ENCODE measurements around the gene RCAN2. TPM values are rescaled to one million over a fixed set of nuclear protein-coding genes. Genes with fewer than 3 reads are reported as not detected.

RCAN2 gene
- total RNA-seq, 4 donors from 2014 or later: 46.9 to 289 (median 171) TPM

DNA sequence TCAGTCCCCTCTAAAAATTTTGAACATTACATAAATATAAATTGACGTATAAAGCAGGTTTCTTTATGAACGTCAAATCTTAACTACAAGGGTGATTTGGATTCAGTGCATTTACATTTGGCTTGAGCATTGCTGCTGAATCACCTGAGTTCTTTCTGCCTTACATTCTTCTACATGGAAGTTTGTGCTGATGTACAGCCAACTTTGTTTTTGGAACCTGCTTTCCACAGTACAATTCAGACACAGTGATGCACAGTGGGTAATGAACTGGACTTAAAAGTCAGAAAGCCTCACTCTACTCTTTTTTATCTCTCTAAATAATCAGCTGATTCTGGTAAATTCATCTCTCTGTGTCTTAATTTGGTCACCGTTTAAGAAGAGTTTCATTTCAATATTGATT lies 47.6 kb downstream of the RCAN2 start:
- H3K36me3 ChIP-seq: no peaks in the 10 kb centered on the region
- peaks cover 0 to 22% (median 0%) of the 10 kb centered on the region in 3 donors for H3K9me3 ChIP-seq
- no peak overlapping the region for H3K4me3 ChIP-seq
- 37 to 38% methylated on average over 3 of the region's 3 CpGs for WGBS, 2 donors (ENCODE audit: low coverage in 1 of 2)
- peaks cover 8 to 55% (median 10%) of the 10 kb centered on the region in 3 donors for H3K4me1 ChIP-seq
- H3K27ac ChIP-seq: peak overlapping the region in 1 of 4 donors; percentile 64
- ATAC-seq: no peak
- TF ChIP-seq POLR2AphosphoS5 (IDR thresholded peaks at IDR 0.05) (no peak), POLR2A (IDR thresholded peaks at IDR 0.05) (no peak), EP300 (IDR thresholded peaks at IDR 0.05) (no peak)
- TF ChIP-seq, protein P1, sequence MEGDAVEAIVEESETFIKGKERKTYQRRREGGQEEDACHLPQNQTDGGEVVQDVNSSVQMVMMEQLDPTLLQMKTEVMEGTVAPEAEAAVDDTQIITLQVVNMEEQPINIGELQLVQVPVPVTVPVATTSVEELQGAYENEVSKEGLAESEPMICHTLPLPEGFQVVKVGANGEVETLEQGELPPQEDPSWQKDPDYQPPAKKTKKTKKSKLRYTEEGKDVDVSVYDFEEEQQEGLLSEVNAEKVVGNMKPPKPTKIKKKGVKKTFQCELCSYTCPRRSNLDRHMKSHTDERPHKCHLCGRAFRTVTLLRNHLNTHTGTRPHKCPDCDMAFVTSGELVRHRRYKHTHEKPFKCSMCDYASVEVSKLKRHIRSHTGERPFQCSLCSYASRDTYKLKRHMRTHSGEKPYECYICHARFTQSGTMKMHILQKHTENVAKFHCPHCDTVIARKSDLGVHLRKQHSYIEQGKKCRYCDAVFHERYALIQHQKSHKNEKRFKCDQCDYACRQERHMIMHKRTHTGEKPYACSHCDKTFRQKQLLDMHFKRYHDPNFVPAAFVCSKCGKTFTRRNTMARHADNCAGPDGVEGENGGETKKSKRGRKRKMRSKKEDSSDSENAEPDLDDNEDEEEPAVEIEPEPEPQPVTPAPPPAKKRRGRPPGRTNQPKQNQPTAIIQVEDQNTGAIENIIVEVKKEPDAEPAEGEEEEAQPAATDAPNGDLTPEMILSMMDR (IDR thresholded peaks at IDR 0.05): no peak
- no peaks in the 10 kb centered on the region for H3K27me3 ChIP-seq

DNA sequence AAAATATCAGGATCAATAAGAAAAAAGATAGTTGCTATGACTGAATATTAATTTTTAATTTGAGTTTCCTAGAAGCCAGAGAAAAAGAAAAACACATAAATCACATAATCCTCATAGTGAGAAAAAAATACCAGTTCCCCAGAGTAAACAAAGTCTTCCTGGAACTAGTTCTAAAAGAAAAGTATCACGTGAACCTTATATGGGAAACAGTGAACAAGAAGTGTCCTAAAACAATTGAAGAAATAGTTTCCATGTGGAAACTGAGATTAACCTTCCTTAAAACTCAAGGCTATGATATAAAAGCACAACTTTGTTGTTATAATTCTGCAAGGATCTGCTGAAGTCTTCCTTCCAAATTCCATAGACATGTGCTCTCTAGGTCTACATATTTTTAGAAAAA lies 50.6 kb downstream of the RCAN2 start:
- TF ChIP-seq POLR2AphosphoS5 (IDR thresholded peaks at IDR 0.05): peak; percentile 18
- TF ChIP-seq POLR2A (IDR thresholded peaks at IDR 0.05): no peak
- Histone ChIP-seq H3K4me1 (peaks cover 15 to 74% (median 16%) of the 10 kb centered on the region in 3 donors), H3K27me3 (no peaks in the 10 kb centered on the region), H3K9me3 (peaks cover 0 to 8% (median 0%) of the 10 kb centered on the region in 3 donors), H3K27ac (peak overlapping the region in 3 of 4 donors; percentile 5 to 64 (median 11)), H3K4me3 (no peak overlapping the region), H3K36me3 (no peaks in the 10 kb centered on the region)
- WGBS, 2 donors (ENCODE audit: low coverage in 1 of 2): 11 to 33% methylated on average over 1 of the region's 1 CpG
- no peak for ATAC-seq

DNA sequence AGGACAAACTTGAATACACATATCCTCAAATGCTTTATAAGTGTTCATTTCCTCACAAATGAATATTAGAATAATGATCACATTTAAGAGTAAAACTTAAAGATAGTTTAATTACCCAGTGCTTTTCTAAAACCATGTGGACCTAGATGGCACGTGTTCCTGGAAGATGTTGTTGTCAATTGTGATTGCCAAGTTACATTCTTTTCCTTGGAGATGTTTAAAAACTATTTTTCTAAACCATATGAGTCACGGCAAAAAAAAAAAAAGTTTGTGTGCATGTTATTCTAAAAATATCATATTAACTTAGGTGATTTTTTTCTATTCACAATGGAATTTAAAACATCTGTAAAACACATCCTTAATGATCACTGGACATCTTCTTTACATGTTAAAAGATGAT lies 51.1 kb downstream of the RCAN2 start:
- Histone ChIP-seq H3K4me1 (peaks cover 15 to 74% (median 16%) of the 10 kb centered on the region in 3 donors), H3K36me3 (no peaks in the 10 kb centered on the region), H3K27ac (peak overlapping the region in 2 of 4 donors; percentile 4 to 72), H3K27me3 (no peaks in the 10 kb centered on the region), H3K4me3 (no peak overlapping the region), H3K9me3 (peaks cover 0 to 3% (median 0%) of the 10 kb centered on the region in 3 donors)
- 11 to 16% methylated on average over 2 of the region's 2 CpGs for WGBS, 2 donors (ENCODE audit: low coverage in 1 of 2)
- ATAC-seq: no peak
- TF ChIP-seq POLR2AphosphoS5 (IDR thresholded peaks at IDR 0.05) (peak; percentile 76), POLR2A (IDR thresholded peaks at IDR 0.05) (no peak), EP300 (IDR thresholded peaks at IDR 0.05) (no peak)

DNA sequence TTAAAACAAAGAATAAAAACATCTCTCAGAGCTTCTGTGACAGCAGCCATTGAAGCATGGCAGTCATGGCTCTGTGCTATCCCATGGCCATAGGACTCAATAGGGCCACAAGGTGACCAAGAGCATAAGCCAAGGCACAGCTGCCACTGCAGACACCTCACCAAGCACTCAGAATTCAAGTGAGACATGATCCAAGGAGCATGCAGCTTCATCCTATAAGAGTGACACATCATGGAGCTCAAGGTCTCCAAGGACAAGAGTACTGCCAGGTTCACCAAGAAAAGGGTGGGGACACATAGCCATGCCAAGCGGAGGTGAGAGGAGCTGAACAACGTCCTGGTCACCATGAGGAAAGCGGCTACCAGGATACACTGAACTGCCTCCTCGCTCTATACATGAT lies 53.0 kb downstream of the RCAN2 start:
- Histone ChIP-seq H3K9me3 (no peaks in the 10 kb centered on the region), H3K4me3 (no peak overlapping the region), H3K36me3 (no peaks in the 10 kb centered on the region), H3K27me3 (no peaks in the 10 kb centered on the region), H3K27ac (peak overlapping the region in 3 of 4 donors; percentile 20 to 72 (median 53)), H3K4me1 (peaks cover 15 to 63% (median 16%) of the 10 kb centered on the region in 3 donors)
- no peak for ATAC-seq
- 93 to 95% methylated on average over 4 of the region's 4 CpGs for WGBS, 2 donors (ENCODE audit: low coverage in 1 of 2)
- TF ChIP-seq POLR2A (IDR thresholded peaks at IDR 0.05) (no peak), POLR2AphosphoS5 (IDR thresholded peaks at IDR 0.05) (no peak), EP300 (IDR thresholded peaks at IDR 0.05) (no peak)
- TF ChIP-seq, protein P1 (IDR thresholded peaks at IDR 0.05): no peak

- TF ChIP-seq POLR2A (IDR thresholded peaks at IDR 0.05) (no peak), POLR2AphosphoS5 (IDR thresholded peaks at IDR 0.05) (peak; percentile 67)
- H3K4me1 ChIP-seq: peaks cover 15 to 59% (median 16%) of the 10 kb centered on the region in 3 donors
- H3K9me3 ChIP-seq: no peaks in the 10 kb centered on the region
- ATAC-seq: peak; percentile 70
- no peak overlapping the region for H3K4me3 ChIP-seq
- H3K27ac ChIP-seq: peak overlapping the region; percentile 20 to 72 (median 52)
- no peaks in the 10 kb centered on the region for H3K27me3 ChIP-seq
- H3K36me3 ChIP-seq: no peaks in the 10 kb centered on the region
Observed at GRCh38 chr6:46437671-46438221, 53.5 kb downstream of the RCAN2 start.

DNA sequence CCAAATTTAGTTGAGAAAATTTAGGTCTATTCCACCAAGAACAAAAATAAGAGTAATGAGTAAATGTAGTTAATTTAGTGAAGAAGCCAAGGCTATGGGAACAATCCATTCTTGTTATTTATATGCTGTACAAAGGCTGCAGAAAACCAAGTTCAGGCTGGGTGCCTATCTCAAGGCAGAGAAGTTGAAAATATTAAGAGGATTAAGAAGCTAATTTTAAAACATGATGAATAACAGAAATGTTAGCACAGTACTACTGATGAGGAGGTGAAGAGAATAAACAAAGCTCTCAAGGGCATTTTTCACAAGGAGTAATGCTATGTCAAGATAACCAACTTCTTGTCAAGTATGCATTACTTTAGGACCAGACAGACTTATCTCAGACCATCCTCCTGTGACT lies 68.6 kb downstream of the RCAN2 start:
- Histone ChIP-seq H3K27ac (peak overlapping the region in 1 of 4 donors; percentile 42), H3K27me3 (no peaks in the 10 kb centered on the region), H3K9me3 (no peaks in the 10 kb centered on the region), H3K4me1 (peaks cover 0 to 55% (median 0%) of the 10 kb centered on the region in 3 donors), H3K36me3 (no peaks in the 10 kb centered on the region), H3K4me3 (no peak overlapping the region)
- no peak for TF ChIP-seq EP300 (IDR thresholded peaks at IDR 0.05)
- no peak for TF ChIP-seq POLR2A (IDR thresholded peaks at IDR 0.05)
- TF ChIP-seq POLR2AphosphoS5 (IDR thresholded peaks at IDR 0.05): no peak
- TF ChIP-seq, protein P1 (IDR thresholded peaks at IDR 0.05): no peak
- ATAC-seq: no peak

Measured in gastroesophageal sphincter (tissue), 4 donors.